Measurements from ENCODE around the gene FOXR2. TPM values are rescaled to one million over a fixed set of nuclear protein-coding genes. Genes with fewer than 3 reads are reported as not detected.

The FOXR2 gene
- total and polyA plus RNA-seq, 2 of the 4 experiments (the other 2 are of a cell fraction) = not detected

DNA sequence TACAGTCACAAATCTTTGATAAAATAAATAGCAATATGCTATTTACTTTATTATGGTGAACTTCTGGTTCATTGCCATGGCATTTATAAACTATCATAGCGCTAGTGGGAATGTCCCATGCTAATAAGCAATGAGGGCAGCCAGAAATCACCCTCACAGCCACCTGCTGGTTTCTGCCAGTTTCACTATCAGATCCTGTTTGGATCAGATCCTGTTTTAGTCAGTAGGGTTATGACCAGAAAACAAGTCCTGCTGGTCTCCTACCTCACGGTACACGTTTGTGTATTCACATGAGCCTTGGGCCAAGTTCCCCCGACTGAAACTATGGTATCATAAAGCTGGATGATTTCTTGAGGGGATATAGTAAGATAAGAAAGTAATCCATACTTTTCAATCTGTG lies 17.7 kb downstream of the FOXR2 start:
- Histone ChIP-seq H4K8ac (ENCODE audit: low read depth in 2 of 2, low read length in 2 of 2) (no peak overlapping the region), H4K20me1 (ENCODE audit: insufficient read depth, low read length) (no peaks in the 10 kb centered on the region), H3K56ac (ENCODE audit: extremely low read depth, insufficient read depth, low read length) (no peak overlapping the region), H2BK20ac (ENCODE audit: low read depth, low read length) (no peak overlapping the region), H3K79me1 (ENCODE audit: low read depth in 1 of 2, low read length in 2 of 2) (no peaks in the 10 kb centered on the region), H3K4me1 (ENCODE audit: control insufficient read depth, insufficient read depth, low read length) (no peaks in the 10 kb centered on the region), H3K27ac (ENCODE audit: insufficient read depth, low read length) (no peak overlapping the region), H3K9me3 (ENCODE audit: control insufficient read depth, insufficient read depth, low read length) (0 out of 2 replicates have a peak, but pooled peaks cover 2% of the 10 kb centered on the region), H2AK9ac (replicated peaks; ENCODE audit: low read depth, low read length, poor library complexity) (no peak overlapping the region), H4K91ac (ENCODE audit: insufficient read depth, low read depth, low read length) (no peak overlapping the region), H3K36me3 (ENCODE audit: control insufficient read depth, insufficient read depth, low read length) (no peaks in the 10 kb centered on the region), H3K27me3 (ENCODE audit: control insufficient read depth, insufficient read depth, low read length) (no peaks in the 10 kb centered on the region), H3K14ac (replicated peaks; ENCODE audit: low read depth, low read length) (no peak overlapping the region), H3K9me1 (ENCODE audit: insufficient read depth, low read length) (no peaks in the 10 kb centered on the region), H3K9ac (ENCODE audit: low read depth, low read length) (no peak overlapping the region), H2AFZ (replicated peaks; ENCODE audit: low read length, poor library complexity) (no peak overlapping the region), H2BK15ac (ENCODE audit: low read depth, low read length) (no peak overlapping the region), H2AK5ac (ENCODE audit: low read depth, low read length) (no peak overlapping the region), H3K4me2 (ENCODE audit: low read depth, low read length) (no peak overlapping the region), H2BK120ac (ENCODE audit: low read depth, low read length) (no peak overlapping the region), H3K23ac (ENCODE audit: low read depth, low read length) (no peak overlapping the region), H3K4me3 (ENCODE audit: insufficient read depth, low read depth, low read length) (no peak overlapping the region), H3K4ac (ENCODE audit: low read depth, low read length) (no peak overlapping the region), H2BK5ac (ENCODE audit: low read depth, low read length, poor library complexity, severe bottlenecking) (no peak overlapping the region), H3K18ac (ENCODE audit: low read depth, low read length) (no peak overlapping the region), H4K5ac (ENCODE audit: low read depth, low read length) (no peak overlapping the region)
- ChIA-PET POLR2A (ENCODE audit: unreplicated experiment) (no interaction called here), CTCF (no interaction called here)
- WGBS, 2 experiments (ENCODE audit: extremely low coverage in 2 of 2, insufficient read length in 1 of 2) = no CpG with 5 or more reads among the region's 4 CpGs
- BruUV-seq (replicated peaks) = no TSS peak
- ATAC-seq (ENCODE audit: low read depth) = no peak
- in situ Hi-C loops (cut with MboI; ENCODE audit: low sequenced_read_pairs) (no loop called here), intact Hi-C loops (cut with micrococcal nuclease) (no loop called here), dilution Hi-C loops (cut with HindIII; ENCODE audit: low sequenced_read_pairs, unreplicated experiment) (no loop called here)
- DNase-seq = no peak
- no peak for TF ChIP-seq MXI1 (IDR thresholded peaks at IDR 0.05; ENCODE audit: borderline replicate concordance, low read depth, low read length)
- no peak for TF ChIP-seq CHD1 (IDR thresholded peaks at IDR 0.05; ENCODE audit: low read depth, low read length)
- TF ChIP-seq MAFK (IDR thresholded peaks at IDR 0.05; ENCODE audit: low read depth, low read length) = no peak
- TF ChIP-seq, protein P1, sequence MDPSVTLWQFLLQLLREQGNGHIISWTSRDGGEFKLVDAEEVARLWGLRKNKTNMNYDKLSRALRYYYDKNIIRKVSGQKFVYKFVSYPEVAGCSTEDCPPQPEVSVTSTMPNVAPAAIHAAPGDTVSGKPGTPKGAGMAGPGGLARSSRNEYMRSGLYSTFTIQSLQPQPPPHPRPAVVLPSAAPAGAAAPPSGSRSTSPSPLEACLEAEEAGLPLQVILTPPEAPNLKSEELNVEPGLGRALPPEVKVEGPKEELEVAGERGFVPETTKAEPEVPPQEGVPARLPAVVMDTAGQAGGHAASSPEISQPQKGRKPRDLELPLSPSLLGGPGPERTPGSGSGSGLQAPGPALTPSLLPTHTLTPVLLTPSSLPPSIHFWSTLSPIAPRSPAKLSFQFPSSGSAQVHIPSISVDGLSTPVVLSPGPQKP (IDR thresholded peaks at IDR 0.05; ENCODE audit: borderline replicate concordance, low read depth, low read length) = no peak

All from IMR-90 (cell line).